GM23248 (cell line): Measurements from ENCODE around the gene GRIPAP1. TPM values are rescaled to one million over a fixed set of nuclear protein-coding genes. Genes with fewer than 3 reads are reported as not detected.

Source experiments
- DNase-seq: peaks from one replicate; pipeline ENCODE4 v3.0.0-alpha.2; 2015
- H2AFZ ChIP-seq: fragments of 200-600 bp; sonication (generic); 2 replicates; pipeline ENCODE4 v1.6.1; 2016; ENCODE audit warnings: antibody characterized with exemption
- H3F3A ChIP-seq: fragments of 200-600 bp; sonication (generic); 2 replicates; pipeline ENCODE4 v1.6.1; 2016; ENCODE audit warnings: mild to moderate bottlenecking, antibody characterized with exemption, mixed run types; ENCODE audit not compliant: insufficient read depth
- H3K27ac ChIP-seq: fragments of 200-600 bp; sonication (generic); 2 replicates; pipeline ENCODE4 v1.5.1; 2016; ENCODE audit warnings: mild to moderate bottlenecking
- H3K27me3 ChIP-seq: fragments of 200-600 bp; sonication (generic); replicated peaks from 2 replicates; pipeline ENCODE4 v1.6.1; 2016; ENCODE audit warnings: mild to moderate bottlenecking; ENCODE audit not compliant: insufficient read depth
- H3K36me3 ChIP-seq: fragments of 200-600 bp; sonication (generic); 2 replicates; pipeline ENCODE4 v1.6.1; 2016; ENCODE audit warnings: low read depth, mild to moderate bottlenecking
- H3K4me1 ChIP-seq: fragments of 200-600 bp; sonication (generic); 2 replicates; pipeline ENCODE4 v1.6.1; 2016; ENCODE audit warnings: mild to moderate bottlenecking; ENCODE audit not compliant: insufficient read depth
- H3K4me2 ChIP-seq: fragments of 200-600 bp; sonication (generic); one replicate; pipeline ENCODE4 v1.6.1; 2016; ENCODE audit warnings: mild to moderate bottlenecking; ENCODE audit not compliant: unreplicated experiment
- H3K4me3 ChIP-seq: fragments of 200-600 bp; sonication (generic); 2 replicates; pipeline ENCODE4 v1.5.1; 2016; ENCODE audit warnings: mild to moderate bottlenecking
- H3K79me2 ChIP-seq: fragments of 200-600 bp; sonication (generic); 2 replicates; pipeline ENCODE4 v1.6.1; 2016; ENCODE audit warnings: mild to moderate bottlenecking; ENCODE audit not compliant: insufficient read depth
- H3K9ac ChIP-seq: fragments of 200-600 bp; sonication (generic); 2 replicates; pipeline ENCODE4 v1.6.1; 2016; ENCODE audit warnings: mild to moderate bottlenecking
- H3K9me2 ChIP-seq: fragments of 200-600 bp; sonication (generic); 2 replicates; pipeline ENCODE4 v1.6.1; 2016; ENCODE audit warnings: mixed run types, mild to moderate bottlenecking, moderate library complexity; ENCODE audit not compliant: insufficient read depth
- H3K9me3 ChIP-seq: fragments of 200-600 bp; sonication (generic); one replicate; pipeline ENCODE4 v1.6.1; 2017; ENCODE audit warnings: low read depth
- H4K20me1 ChIP-seq: fragments of 200-600 bp; sonication (generic); 2 replicates; pipeline ENCODE4 v1.6.0; 2016; ENCODE audit not compliant: insufficient read depth
- EZH2 ChIP-seq: fragments of 200-600 bp; sonication (generic); IDR thresholded peaks from 2 replicates; pipeline ENCODE4 v1.6.1; 2018; ENCODE audit warnings: antibody characterized with exemption, mild to moderate bottlenecking; ENCODE audit not compliant: insufficient read depth, poor library complexity, severe bottlenecking
- EZH2phosphoT487 ChIP-seq: fragments of 200-600 bp; sonication (generic); IDR thresholded peaks from 2 replicates; pipeline ENCODE4 v1.6.1; 2018; ENCODE audit warnings: antibody characterized with exemption, moderate library complexity, mild to moderate bottlenecking, low read depth; ENCODE audit not compliant: insufficient read depth
- WGBS, 2 experiments: methylation state at CpG; one replicate each; pipeline ENCODE4 v1.1.6; 2015 to 2017; ENCODE audit warnings: low lambda C conversion rate in 2 of 2, low coverage in 1 of 2; ENCODE audit errors: missing lambda C conversion rate in 2 of 2; 5-methylcytosine and 5-hydroxymethylcytosine counted together
- in situ Hi-C: fragments of 300-500 bp; cut with MboI; formaldehyde crosslinking; loops from 2 replicates; pipeline ENCODE4 v1.15.0; 2020
- polyA plus RNA-seq: library from polyadenylated mRNA; unstranded; fragments of >200 nt; fragmentation: Nextera tagmentation; extraction: Ambion mirVana; gene quantifications from 2 replicates; pipeline ENCODE4 v1.2.1, GENCODE V29; 2016
- total RNA-seq: library from RNA; depleted of rRNA; stranded (reverse); fragments of >200 nt; shearing (Covaris generic); gene quantifications from 2 replicates; pipeline ENCODE4 v1.2.3, GENCODE V29; 2014

GRIPAP1 gene
- total and polyA plus RNA-seq, 2 experiments from 2014 or later, result 16.5 TPM

GRCh38 chrX:48974033-48974432 is 28.0 kb downstream of the GRIPAP1 start:
- no peaks in the 10 kb centered on the region for H3F3A ChIP-seq
- no peak overlapping the region for H3K9ac ChIP-seq
- DNase-seq, result no peak
- H3K79me2 ChIP-seq, result no peaks in the 10 kb centered on the region
- H3K36me3 ChIP-seq, result no peaks in the 10 kb centered on the region
- H3K4me3 ChIP-seq, result no peak overlapping the region
- no peaks in the 10 kb centered on the region for H3K27me3 ChIP-seq
- H3K9me3 ChIP-seq, result no peaks in the 10 kb centered on the region
- no peaks in the 10 kb centered on the region for H3K4me1 ChIP-seq
- H3K4me2 ChIP-seq, result no peak overlapping the region
- no peak for TF ChIP-seq EZH2
- no peak for TF ChIP-seq EZH2phosphoT487
- in situ Hi-C loops, result no loop called here
- 33 to 74% methylated on average over 1 to 3 of the region's 3 CpGs for WGBS, 2 experiments
- H3K27ac ChIP-seq, result no peak overlapping the region
- H4K20me1 ChIP-seq, result no peaks in the 10 kb centered on the region
- no peak overlapping the region for H2AFZ ChIP-seq
- no peaks in the 10 kb centered on the region for H3K9me2 ChIP-seq

- TF ChIP-seq EZH2phosphoT487 (no peak), EZH2 (no peak)
- no peaks in the 10 kb centered on the region for H3K79me2 ChIP-seq
- peak overlapping the region; percentile 64 for H3K4me3 ChIP-seq
- no peaks in the 10 kb centered on the region for H3K27me3 ChIP-seq
- no peak overlapping the region for H2AFZ ChIP-seq
- H3K9me2 ChIP-seq, result no peaks in the 10 kb centered on the region
- H4K20me1 ChIP-seq, result no peaks in the 10 kb centered on the region
- no peaks in the 10 kb centered on the region for H3K9me3 ChIP-seq
- H3K27ac ChIP-seq, result no peak overlapping the region
- DNase-seq, result peak; percentile 59
- H3K4me2 ChIP-seq, result peak overlapping the region; percentile 71
- H3F3A ChIP-seq, result no peaks in the 10 kb centered on the region
- in situ Hi-C loops, result no loop called here
- no peaks in the 10 kb centered on the region for H3K36me3 ChIP-seq
- 8 to 14% methylated on average over 10 to 12 of the region's 13 CpGs for WGBS, 2 experiments
- H3K4me1 ChIP-seq, result 0 out of 2 replicates have a peak, but pooled peaks cover 6% of the 10 kb centered on the region
- peak overlapping the region; percentile 60 for H3K9ac ChIP-seq
These were observed 29.6 kb downstream of the GRIPAP1 start for GRCh38 chrX:48972220-48973164.

DNA sequence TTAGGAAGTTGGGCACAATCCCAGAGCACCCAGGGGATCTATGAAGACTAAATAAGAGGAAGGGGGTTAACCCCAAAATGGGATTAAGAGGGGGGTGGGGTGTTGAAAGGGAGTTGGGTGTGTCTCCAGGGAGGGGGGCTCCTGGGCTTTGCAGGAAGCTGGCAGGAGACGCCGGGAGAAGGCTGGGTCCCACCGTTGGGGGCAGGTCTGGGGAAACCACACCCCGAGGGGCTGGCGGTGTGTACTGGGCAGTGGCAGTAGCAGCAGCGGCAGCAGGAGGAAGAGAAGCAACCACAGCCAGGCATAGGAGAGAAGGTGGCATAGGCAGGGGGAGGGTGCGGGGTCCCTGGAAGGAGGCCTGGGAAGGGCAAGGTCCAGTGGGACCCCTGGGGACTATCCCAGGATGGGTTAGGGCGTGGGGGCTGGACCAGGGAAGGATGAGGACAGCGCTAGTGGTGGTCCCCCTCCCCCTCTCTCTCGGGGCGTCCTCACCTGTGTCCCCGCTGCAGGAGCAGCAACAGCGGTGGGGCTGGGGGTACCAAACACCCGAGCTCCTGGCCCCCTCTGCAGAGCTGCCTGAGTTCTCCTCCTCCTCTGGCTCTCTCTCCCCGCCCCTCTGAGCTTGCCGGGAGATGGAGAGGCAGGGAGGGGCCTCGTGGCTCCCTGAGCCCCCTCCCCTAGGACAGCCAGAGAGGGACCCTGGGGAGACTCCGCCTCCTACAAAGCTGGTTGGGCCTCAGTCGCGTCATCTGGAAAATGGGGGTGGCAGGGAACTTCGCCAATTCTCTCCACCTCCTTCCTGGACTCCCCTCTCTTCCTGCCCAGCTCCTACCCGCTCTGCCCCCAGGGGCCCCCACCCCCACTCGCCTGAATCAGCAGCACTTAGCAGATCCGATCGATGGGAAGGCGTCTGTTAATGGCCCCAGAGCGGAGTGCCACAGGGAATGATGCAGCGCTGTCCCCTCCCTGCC is 30.5 kb downstream of the GRIPAP1 start, which contains the start of gene KCND1:
Gene KCND1, minus strand, starts transcription at position 596 of the 971 bp plus-strand sequence. CDS start 1,573 bp downstream, outside the sequence.
- no peaks in the 10 kb centered on the region for H3K9me2 ChIP-seq
- H3K79me2 ChIP-seq, result no peaks in the 10 kb centered on the region
- H3K9ac ChIP-seq, result peak within 1 kb of the TSS; percentile 60
- H3K27me3 ChIP-seq, result no peaks in the 10 kb centered on the region
- in situ Hi-C loops, result no loop called here
- peak within 1 kb of the TSS; percentile 64 for H3K4me3 ChIP-seq
- no peaks in the 10 kb centered on the region for H3K9me3 ChIP-seq
- peak; percentile 47 for DNase-seq
- H3K4me2 ChIP-seq, result peak within 1 kb of the TSS; percentile 71
- no peak for TF ChIP-seq EZH2phosphoT487
- TF ChIP-seq EZH2, result no peak
- H4K20me1 ChIP-seq, result no peaks in the 10 kb centered on the region
- WGBS, 2 experiments, result 0 to 5% methylated on average over 2 to 15 of the region's 28 CpGs
- H2AFZ ChIP-seq, result no peak within 1 kb of the TSS
- no peaks in the 10 kb centered on the region for H3K36me3 ChIP-seq
- H3K4me1 ChIP-seq, result 0 out of 2 replicates have a peak, but pooled peaks cover 8% of the 10 kb centered on the region
- H3K27ac ChIP-seq, result no peak within 1 kb of the TSS
- no peaks in the 10 kb centered on the region for H3F3A ChIP-seq

- Histone ChIP-seq H4K20me1 (no peaks in the 10 kb centered on the region), H2AFZ (no peak overlapping the region), H3K4me1 (0 out of 2 replicates have a peak, but pooled peaks cover 8% of the 10 kb centered on the region), H3K36me3 (no peaks in the 10 kb centered on the region), H3K4me3 (no peak overlapping the region), H3K9ac (no peak overlapping the region), H3F3A (no peaks in the 10 kb centered on the region), H3K4me2 (no peak overlapping the region), H3K9me2 (no peaks in the 10 kb centered on the region), H3K27ac (no peak overlapping the region), H3K79me2 (no peaks in the 10 kb centered on the region), H3K9me3 (no peaks in the 10 kb centered on the region), H3K27me3 (no peaks in the 10 kb centered on the region)
- in situ Hi-C loops, result no loop called here
- WGBS, 2 experiments, result 84 to 86% methylated on average over 5 to 12 of the region's 28 CpGs
- TF ChIP-seq EZH2phosphoT487 (no peak), EZH2 (no peak)
- DNase-seq, result no peak
These were observed 32.6 kb downstream of the GRIPAP1 start for GRCh38 chrX:48969471-48969870.
